SK-N-SH (cell line): ENCODE results near the gene SETBP1. TPM values are rescaled to one million over a fixed set of nuclear protein-coding genes. Genes with fewer than 3 reads are reported as not detected.
A peak's percentile ranks its signal among the peaks of the same experiment; 100 is the strongest.

Experiments used
- CTCF ChIA-PET: fragments of 300-600, 350-600 bp; formaldehyde crosslinking; extraction: SDS; loops from one replicate; lab custom pipeline; 2021; lab: Yijun Ruan, JAX
- POLR2A ChIA-PET: fragments of 350-600 bp; sonication (Branson Sonifier 250); formaldehyde crosslinking; extraction: SDS; loops from one replicate; lab custom pipeline; 2020; ENCODE audit warnings: antibody characterized with exemption, inconsistent platforms; lab: Yijun Ruan, JAX
- DNase-seq: peaks from one replicate; pipeline ENCODE4 v3.0.0; 2012
- H2AFZ ChIP-seq: fragments of 200-600 bp; sonication (generic); 2 replicates; pipeline ENCODE4 v1.8.1; 2016; ENCODE audit warnings: antibody characterized with exemption, mild to moderate bottlenecking, low read depth
- H3F3A ChIP-seq: fragments of 200-600 bp; sonication (generic); replicated peaks from 2 replicates; pipeline ENCODE3; 2016; ENCODE audit warnings: antibody characterized with exemption, mild to moderate bottlenecking; ENCODE audit not compliant: insufficient read depth
- H3K27ac ChIP-seq, 2 experiments: fragments of 200-500 bp in 1 of 2; fragments of 200-600 bp in 1 of 2; sonication (Bioruptor generic) in 1 of 2; sonication (generic), shearing (Covaris generic) in 1 of 2; 2 replicates each; pipeline versions ENCODE4 v1.5.1 to v1.6.1; 2014 to 2016; ENCODE audit warnings: low read depth in 2 of 2, inconsistent platforms in 1 of 2, low read length in 1 of 2, mild to moderate bottlenecking in 1 of 2, mixed read lengths in 1 of 2
- H3K27me3 ChIP-seq: fragments of 200-600 bp; sonication (generic), shearing (Covaris generic); 2 replicates; pipeline ENCODE4 v1.6.1; 2016; ENCODE audit warnings: mixed run types; ENCODE audit not compliant: insufficient read depth
- H3K36me3 ChIP-seq, 2 experiments: fragments of 200-500 bp in 1 of 2; fragments of 200-600 bp in 1 of 2; sonication (Bioruptor generic) in 1 of 2; sonication (generic) in 1 of 2; replicated peaks in 1 of 2; 2 replicates each; pipeline versions ENCODE3 to v1.5.1; 2014 to 2016; ENCODE audit warnings: low read length in 1 of 2, mild to moderate bottlenecking in 1 of 2; ENCODE audit not compliant: insufficient read depth in 2 of 2, control insufficient read depth in 1 of 2
- H3K4me1 ChIP-seq, 2 experiments: fragments of 200-500 bp in 1 of 2; fragments of 200-600 bp in 1 of 2; sonication (Bioruptor generic) in 1 of 2; sonication (generic), shearing (Covaris generic) in 1 of 2; 2 replicates each; pipeline versions ENCODE4 v1.5.1 to v1.6.1; 2014 to 2016; ENCODE audit warnings: low read depth in 1 of 2, low read length in 1 of 2, mixed run types in 1 of 2; ENCODE audit not compliant: insufficient read depth in 2 of 2, control insufficient read depth in 1 of 2
- H3K4me2 ChIP-seq: fragments of 200-600 bp; sonication (generic), shearing (Covaris generic); 2 replicates; pipeline ENCODE4 v1.6.1; 2017; ENCODE audit warnings: mixed run types
- H3K4me3 ChIP-seq, 2 experiments: fragments of 200-500 bp in 1 of 2; fragments of 200-600 bp in 1 of 2; sonication (Bioruptor generic) in 1 of 2; sonication (generic), shearing (Covaris generic) in 1 of 2; 2 replicates each; pipeline versions ENCODE4 v1.5.1 to v1.8.1; 2014 to 2016; ENCODE audit warnings: low read depth in 2 of 2, inconsistent platforms in 1 of 2, low read length in 1 of 2, mild to moderate bottlenecking in 1 of 2, mixed read lengths in 1 of 2, moderate library complexity in 1 of 2
- H3K79me2 ChIP-seq: fragments of 200-600 bp; sonication (generic); 2 replicates; pipeline ENCODE4 v1.8.1; 2017; ENCODE audit warnings: mild to moderate bottlenecking; ENCODE audit not compliant: insufficient read depth
- H3K9ac ChIP-seq: fragments of 200-600 bp; sonication (generic); 2 replicates; pipeline ENCODE4 v1.6.1; 2017; ENCODE audit warnings: mixed run types
- H3K9me2 ChIP-seq: fragments of 200-600 bp; sonication (generic); 2 replicates; pipeline ENCODE4 v1.6.1; 2017; ENCODE audit warnings: mixed run types
- H3K9me3 ChIP-seq: fragments of 200-600 bp; sonication (generic); 2 replicates; pipeline ENCODE4 v1.6.1; 2017; ENCODE audit warnings: mixed run types, mild to moderate bottlenecking, moderate library complexity
- H4K20me1 ChIP-seq: fragments of 200-600 bp; sonication (generic); 2 replicates; pipeline ENCODE4 v1.6.1; 2017; ENCODE audit warnings: mild to moderate bottlenecking, mixed run types; ENCODE audit not compliant: insufficient read depth
- EP300 ChIP-seq, 2 experiments: IDR thresholded peaks; 2 replicates each; pipeline versions ENCODE4 v1.4.0 to v1.6.1; 2012; ENCODE audit warnings: borderline replicate concordance in 1 of 2, low read depth in 1 of 2, low read length in 1 of 2
- FOXJ3 ChIP-seq: sonication (generic); formaldehyde crosslinking; IDR thresholded peaks from 2 replicates; pipeline ENCODE4 v1.5.1; 2020; ENCODE audit warnings: mild to moderate bottlenecking, missing genetic modification reagents
- MEF2A ChIP-seq: IDR thresholded peaks from 2 replicates; pipeline ENCODE4 v1.4.0; 2012; ENCODE audit warnings: low read depth, borderline replicate concordance
- MXI1 ChIP-seq: IDR thresholded peaks from 2 replicates; pipeline ENCODE4 v1.6.1; 2012; ENCODE audit warnings: mild to moderate bottlenecking, low read depth, low read length, improper control_type of control experiment
- POLR2AphosphoS5 ChIP-seq: IDR thresholded peaks from 2 replicates; pipeline ENCODE4 v1.6.1; 2012; ENCODE audit warnings: low read depth, low read length
- RAD21 ChIP-seq: IDR thresholded peaks from 2 replicates; pipeline ENCODE4 v1.6.1; 2012; ENCODE audit warnings: mild to moderate bottlenecking, low read length
- RCOR1 ChIP-seq: fragments of 150-350 bp; IDR thresholded peaks from 2 replicates; pipeline ENCODE4 v1.6.1; 2017; ENCODE audit warnings: antibody characterized with exemption, low read length
- RFX5 ChIP-seq: IDR thresholded peaks from 2 replicates; pipeline ENCODE4 v1.6.1; 2012; ENCODE audit warnings: mild to moderate bottlenecking, improper control_type of control experiment, low read length
- RXRA ChIP-seq: IDR thresholded peaks from 2 replicates; pipeline ENCODE4 v1.4.0; 2012; ENCODE audit warnings: low read depth, mild to moderate bottlenecking, borderline replicate concordance
- SIN3A ChIP-seq: IDR thresholded peaks from 2 replicates; pipeline ENCODE4 v1.6.1; 2012; ENCODE audit warnings: low read depth, mild to moderate bottlenecking, low read length, moderate library complexity, borderline replicate concordance
- SMC3 ChIP-seq: IDR thresholded peaks from 2 replicates; pipeline ENCODE4 v1.6.1; 2012; ENCODE audit warnings: low read depth, low read length, improper control_type of control experiment
- TAF1 ChIP-seq: IDR thresholded peaks from 2 replicates; pipeline ENCODE4 v1.6.1; 2012; ENCODE audit warnings: low read depth, mild to moderate bottlenecking, low read length, moderate library complexity, borderline replicate concordance
- TCF12 ChIP-seq: IDR thresholded peaks from 2 replicates; pipeline ENCODE4 v1.4.0; 2012
- TEAD4 ChIP-seq: IDR thresholded peaks from 2 replicates; pipeline ENCODE4 v1.4.0; 2012; ENCODE audit warnings: mild to moderate bottlenecking, borderline replicate concordance; ENCODE audit not compliant: insufficient read depth
- USF1 ChIP-seq: IDR thresholded peaks from 2 replicates; pipeline ENCODE4 v1.4.0; 2012; ENCODE audit warnings: low read depth, borderline replicate concordance
- YY1 ChIP-seq: IDR thresholded peaks from 2 replicates; pipeline ENCODE4 v1.4.0; 2012; ENCODE audit warnings: low read depth, mild to moderate bottlenecking
- WGBS: methylation state at CpG from one replicate; pipeline ENCODE4 v1.1.6; 2017; ENCODE audit warnings: low lambda C conversion rate; 5-methylcytosine and 5-hydroxymethylcytosine counted together
- polyA plus RNA-seq, 3 experiments: library from polyadenylated mRNA; depleted of rRNA; stranded (reverse); fragments of >200 nt; gene quantifications; 2 replicates each; pipeline ENCODE4 v1.2.3, GENCODE V29; 2012
- TF ChIP-seq, protein P1 (sequence below): fragments of 200-600 bp; sonication (generic); IDR thresholded peaks from 2 replicates; pipeline ENCODE4 v1.6.1; 2017; ENCODE audit warnings: antibody characterized with exemption, mild to moderate bottlenecking, moderate library complexity
- TF ChIP-seq, protein P2 (sequence below): IDR thresholded peaks from 2 replicates; pipeline ENCODE4 v1.4.0; 2012; ENCODE audit warnings: low read depth
- TF ChIP-seq, protein P3 (sequence below): IDR thresholded peaks from 2 replicates; pipeline ENCODE4 v1.4.0; 2012; ENCODE audit warnings: low read depth, borderline replicate concordance

SETBP1 gene
- polyA plus RNA-seq, 1 of the 3 experiments (the other 2 are of a cell fraction), result 3.0 TPM

DNA sequence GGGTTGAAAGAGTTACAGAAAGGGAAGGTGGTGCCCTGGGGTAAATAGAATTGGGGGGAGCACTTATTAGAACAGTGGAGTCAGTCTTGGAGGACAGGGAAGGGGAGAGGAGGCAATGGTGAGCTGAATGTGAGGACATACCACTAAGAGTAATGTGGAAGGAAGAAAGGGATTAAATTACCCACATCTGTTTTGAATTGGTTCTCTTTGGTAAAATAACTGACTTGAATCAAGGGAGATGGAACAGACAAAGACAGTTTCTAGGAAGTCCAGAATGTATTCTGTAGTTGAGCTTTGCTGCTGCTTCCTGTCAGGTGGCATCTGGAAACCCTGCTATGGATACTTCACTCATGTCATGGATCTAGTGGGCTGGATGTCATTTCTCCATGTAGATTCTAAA, 6.7 kb downstream of the SETBP1 start (continued):
- TF ChIP-seq TCF12, result peak; percentile 90
- TF ChIP-seq MEF2A, result no peak
- TF ChIP-seq TEAD4, result no peak
- TF ChIP-seq POLR2AphosphoS5, result peak; percentile 47; the same call in 1 of the 2 replicates
- TF ChIP-seq RCOR1, result no peak
- no peak for TF ChIP-seq SMC3
- TF ChIP-seq TAF1, result no peak
- no peak for TF ChIP-seq YY1
- no peak for TF ChIP-seq FOXJ3
- no peak for TF ChIP-seq RAD21
- no peak for TF ChIP-seq RFX5
- TF ChIP-seq, protein P1, sequence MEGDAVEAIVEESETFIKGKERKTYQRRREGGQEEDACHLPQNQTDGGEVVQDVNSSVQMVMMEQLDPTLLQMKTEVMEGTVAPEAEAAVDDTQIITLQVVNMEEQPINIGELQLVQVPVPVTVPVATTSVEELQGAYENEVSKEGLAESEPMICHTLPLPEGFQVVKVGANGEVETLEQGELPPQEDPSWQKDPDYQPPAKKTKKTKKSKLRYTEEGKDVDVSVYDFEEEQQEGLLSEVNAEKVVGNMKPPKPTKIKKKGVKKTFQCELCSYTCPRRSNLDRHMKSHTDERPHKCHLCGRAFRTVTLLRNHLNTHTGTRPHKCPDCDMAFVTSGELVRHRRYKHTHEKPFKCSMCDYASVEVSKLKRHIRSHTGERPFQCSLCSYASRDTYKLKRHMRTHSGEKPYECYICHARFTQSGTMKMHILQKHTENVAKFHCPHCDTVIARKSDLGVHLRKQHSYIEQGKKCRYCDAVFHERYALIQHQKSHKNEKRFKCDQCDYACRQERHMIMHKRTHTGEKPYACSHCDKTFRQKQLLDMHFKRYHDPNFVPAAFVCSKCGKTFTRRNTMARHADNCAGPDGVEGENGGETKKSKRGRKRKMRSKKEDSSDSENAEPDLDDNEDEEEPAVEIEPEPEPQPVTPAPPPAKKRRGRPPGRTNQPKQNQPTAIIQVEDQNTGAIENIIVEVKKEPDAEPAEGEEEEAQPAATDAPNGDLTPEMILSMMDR, result no peak
- TF ChIP-seq, protein P2, sequence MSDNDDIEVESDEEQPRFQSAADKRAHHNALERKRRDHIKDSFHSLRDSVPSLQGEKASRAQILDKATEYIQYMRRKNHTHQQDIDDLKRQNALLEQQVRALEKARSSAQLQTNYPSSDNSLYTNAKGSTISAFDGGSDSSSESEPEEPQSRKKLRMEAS, result no peak

DNA sequence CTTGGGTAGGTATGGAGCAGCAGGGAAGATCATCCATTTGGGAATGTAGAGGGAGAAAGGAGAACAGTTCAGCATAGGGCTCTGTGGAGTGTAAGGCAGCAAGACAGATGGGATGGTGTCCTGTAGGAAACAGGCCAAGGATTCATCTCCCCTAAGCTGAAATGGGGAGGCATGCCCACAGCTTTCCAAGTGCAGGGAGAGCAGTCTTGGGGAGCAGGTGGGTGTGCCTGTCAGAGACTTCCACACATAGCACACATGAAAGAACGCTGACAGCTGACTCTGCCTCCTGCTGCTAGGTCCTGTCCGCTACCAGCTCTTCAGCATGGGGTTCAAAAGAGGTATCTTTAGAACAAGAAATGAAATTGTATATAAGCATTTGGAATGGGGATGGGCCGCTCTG, 9.0 kb downstream of the SETBP1 start:
- CTCF ChIA-PET, result no interaction called here
- H3K9me3 ChIP-seq, result no peaks in the 10 kb centered on the region

More for the DNA sequence above, 9.0 kb downstream of the SETBP1 start:
- H3K4me3 ChIP-seq, result no peak overlapping the region
- no peaks in the 10 kb centered on the region for H3F3A ChIP-seq
- WGBS, result 100% methylated on average over 3 of the region's 3 CpGs
- no peaks in the 10 kb centered on the region for H4K20me1 ChIP-seq
- POLR2A ChIA-PET, result no interaction called here
- no peak overlapping the region for H2AFZ ChIP-seq
- H3K79me2 ChIP-seq, result peaks cover 42% of the 10 kb centered on the region
- H3K27me3 ChIP-seq, result no peaks in the 10 kb centered on the region
- H3K9me2 ChIP-seq, result no peaks in the 10 kb centered on the region
- no peak overlapping the region for H3K9ac ChIP-seq
- no peak overlapping the region for H3K27ac ChIP-seq
- TF ChIP-seq SIN3A (no peak), RXRA (no peak), EP300 (IDR thresholded peaks at IDR 0.05; ENCODE audit: borderline replicate concordance in 1 of 2, low read depth in 1 of 2, low read length in 1 of 2) (no peak), YY1 (no peak), MXI1 (no peak), USF1 (no peak), MEF2A (no peak)
- TF ChIP-seq, protein P2, result no peak
- TF ChIP-seq, protein P1, result no peak
- TF ChIP-seq, protein P3, sequence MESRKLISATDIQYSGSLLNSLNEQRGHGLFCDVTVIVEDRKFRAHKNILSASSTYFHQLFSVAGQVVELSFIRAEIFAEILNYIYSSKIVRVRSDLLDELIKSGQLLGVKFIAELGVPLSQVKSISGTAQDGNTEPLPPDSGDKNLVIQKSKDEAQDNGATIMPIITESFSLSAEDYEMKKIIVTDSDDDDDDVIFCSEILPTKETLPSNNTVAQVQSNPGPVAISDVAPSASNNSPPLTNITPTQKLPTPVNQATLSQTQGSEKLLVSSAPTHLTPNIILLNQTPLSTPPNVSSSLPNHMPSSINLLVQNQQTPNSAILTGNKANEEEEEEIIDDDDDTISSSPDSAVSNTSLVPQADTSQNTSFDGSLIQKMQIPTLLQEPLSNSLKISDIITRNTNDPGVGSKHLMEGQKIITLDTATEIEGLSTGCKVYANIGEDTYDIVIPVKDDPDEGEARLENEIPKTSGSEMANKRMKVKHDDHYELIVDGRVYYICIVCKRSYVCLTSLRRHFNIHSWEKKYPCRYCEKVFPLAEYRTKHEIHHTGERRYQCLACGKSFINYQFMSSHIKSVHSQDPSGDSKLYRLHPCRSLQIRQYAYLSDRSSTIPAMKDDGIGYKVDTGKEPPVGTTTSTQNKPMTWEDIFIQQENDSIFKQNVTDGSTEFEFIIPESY, result no peak
- DNase-seq, result no peak
- H3K36me3 ChIP-seq, result no peaks in the 10 kb centered on the region
- H3K4me1 ChIP-seq, result peaks cover 7 to 9% of the 10 kb centered on the region in 2 experiments; a peak in 2 of 4 replicates
- no peak overlapping the region for H3K4me2 ChIP-seq
